ENCODE results near the gene B4GALT2. TPM values are rescaled to one million over a fixed set of nuclear protein-coding genes. Genes with fewer than 3 reads are reported as not detected.

The B4GALT2 gene
- total RNA-seq, 1 donor from 2014 or later, result 56.6 TPM

DNA sequence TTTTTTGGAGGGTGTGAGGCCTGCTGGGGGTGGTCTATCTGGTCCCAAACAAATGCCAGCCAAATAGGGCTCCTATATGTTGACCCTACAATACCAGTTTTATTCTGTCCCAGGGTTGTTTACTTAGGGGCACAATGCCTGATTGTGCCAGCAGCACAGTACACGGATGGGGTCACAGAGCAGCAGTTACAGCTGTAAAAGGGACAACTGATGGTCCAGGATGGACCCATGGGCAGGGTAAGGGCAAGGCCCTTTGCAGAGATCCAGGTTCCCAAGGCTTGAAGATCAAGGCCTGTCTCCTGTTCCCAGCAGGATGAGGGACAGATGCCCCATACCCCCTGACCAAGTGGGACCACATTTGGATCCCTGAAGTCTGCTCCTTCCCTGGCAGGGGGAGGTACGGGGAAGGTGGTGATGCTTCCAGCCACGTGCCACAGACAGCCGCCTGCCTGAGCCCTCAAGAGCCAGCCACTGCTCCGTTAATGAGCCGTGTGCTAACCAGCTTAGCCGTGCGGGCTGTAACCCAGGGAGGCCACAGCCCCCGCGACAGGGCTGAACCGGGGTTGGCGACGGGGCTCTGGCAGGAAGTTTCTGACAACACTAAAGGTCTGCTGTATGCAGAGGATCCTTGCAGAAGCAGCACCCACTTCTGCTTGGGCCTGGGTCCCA lies 34.1 kb downstream of the B4GALT2 start:
- Histone ChIP-seq H4K20me1 (ENCODE audit: insufficient read depth, low read length) (no peaks in the 10 kb centered on the region), H3K27me3 (ENCODE audit: insufficient read depth, low read length) (no peaks in the 10 kb centered on the region), H3K9ac (ENCODE audit: low read length) (no peak overlapping the region), H3K36me3 (ENCODE audit: insufficient read depth, low read length) (no peaks in the 10 kb centered on the region), H3K79me2 (ENCODE audit: insufficient read depth, low read length) (no peaks in the 10 kb centered on the region), H3K4me3 (ENCODE audit: insufficient read depth, low read depth, low read length) (no peak overlapping the region), H3K27ac (ENCODE audit: low read depth, low read length) (no peak overlapping the region), H2AFZ (ENCODE audit: low read depth, low read length) (no peak overlapping the region), H3K4me1 (ENCODE audit: insufficient read depth, low read length) (no peaks in the 10 kb centered on the region), H3K9me3 (ENCODE audit: insufficient read depth, low read depth, low read length) (no peaks in the 10 kb centered on the region), H3K4me2 (ENCODE audit: low read length) (no peak overlapping the region)
- peaks cover 4% of the 10 kb centered on the region for H3K36me3 Mint-ChIP-seq (ENCODE audit: low read depth, unreplicated experiment)
- peaks cover 2% of the 10 kb centered on the region for H3K27me3 Mint-ChIP-seq (ENCODE audit: low read depth, unreplicated experiment)
- no peak overlapping the region for H3K4me3 Mint-ChIP-seq (ENCODE audit: unreplicated experiment)
- FAIRE-seq (no peak), DNase-seq (ENCODE audit: low read depth) (no peak)
- H3K9me3 Mint-ChIP-seq (ENCODE audit: unreplicated experiment), result no peaks in the 10 kb centered on the region
- H3K27ac Mint-ChIP-seq (ENCODE audit: unreplicated experiment), result no peak overlapping the region
- TF ChIP-seq EZH2 (IDR thresholded peaks at IDR 0.05; ENCODE audit: insufficient read depth, low read length) (no peak), CTCF (IDR thresholded peaks at IDR 0.05; ENCODE audit: insufficient read depth, low read depth, low read length) (no peak)
- peaks cover 5% of the 10 kb centered on the region for H3K4me1 Mint-ChIP-seq (ENCODE audit: low read depth, unreplicated experiment)

DNA sequence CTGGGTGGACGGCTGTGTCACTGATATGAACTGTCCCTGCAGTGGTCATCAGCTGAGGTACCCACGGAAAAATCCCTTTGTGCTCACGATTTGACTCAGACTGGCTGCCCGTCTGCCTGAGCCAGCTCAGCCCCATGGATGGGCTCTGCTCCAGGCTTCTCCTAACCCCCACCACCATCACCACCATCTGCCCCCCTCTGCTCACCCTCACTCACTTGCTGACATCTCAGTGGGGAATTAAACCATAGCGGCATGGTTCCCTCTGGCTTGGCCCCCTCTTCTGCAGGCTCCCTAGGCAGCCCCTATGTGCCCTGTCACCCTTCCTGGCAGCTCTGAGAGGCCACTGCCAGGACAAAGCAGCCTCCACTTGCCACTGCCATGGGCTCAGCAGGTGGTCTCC lies 34.9 kb downstream of the B4GALT2 start:
- peaks cover 4% of the 10 kb centered on the region for H3K36me3 Mint-ChIP-seq (ENCODE audit: low read depth, unreplicated experiment)
- H3K4me3 ChIP-seq (ENCODE audit: insufficient read depth, low read depth, low read length), result no peak overlapping the region
- H2AFZ ChIP-seq (ENCODE audit: low read depth, low read length), result no peak overlapping the region
- H3K4me1 Mint-ChIP-seq (ENCODE audit: low read depth, unreplicated experiment), result peaks cover 5% of the 10 kb centered on the region
- no peaks in the 10 kb centered on the region for H3K9me3 Mint-ChIP-seq (ENCODE audit: unreplicated experiment)
- no peak overlapping the region for H3K9ac ChIP-seq (ENCODE audit: low read length)
- H3K4me3 Mint-ChIP-seq (ENCODE audit: unreplicated experiment), result no peak overlapping the region
- H3K79me2 ChIP-seq (ENCODE audit: insufficient read depth, low read length), result no peaks in the 10 kb centered on the region
- FAIRE-seq (no peak), DNase-seq (ENCODE audit: low read depth) (no peak)
- no peak overlapping the region for H3K27ac ChIP-seq (ENCODE audit: low read depth, low read length)
- no peaks in the 10 kb centered on the region for H3K36me3 ChIP-seq (ENCODE audit: insufficient read depth, low read length)
- no peaks in the 10 kb centered on the region for H3K27me3 Mint-ChIP-seq (ENCODE audit: low read depth, unreplicated experiment)
- H3K27ac Mint-ChIP-seq (ENCODE audit: unreplicated experiment), result no peak overlapping the region
- TF ChIP-seq EZH2 (IDR thresholded peaks at IDR 0.05; ENCODE audit: insufficient read depth, low read length), result no peak
- no peak for TF ChIP-seq CTCF (IDR thresholded peaks at IDR 0.05; ENCODE audit: insufficient read depth, low read depth, low read length)
- no peaks in the 10 kb centered on the region for H4K20me1 ChIP-seq (ENCODE audit: insufficient read depth, low read length)
- H3K27me3 ChIP-seq (ENCODE audit: insufficient read depth, low read length), result no peaks in the 10 kb centered on the region
- no peak overlapping the region for H3K4me2 ChIP-seq (ENCODE audit: low read length)
- no peaks in the 10 kb centered on the region for H3K4me1 ChIP-seq (ENCODE audit: insufficient read depth, low read length)
- H3K9me3 ChIP-seq (ENCODE audit: insufficient read depth, low read depth, low read length), result no peaks in the 10 kb centered on the region

- Histone ChIP-seq H3K4me1 (ENCODE audit: insufficient read depth, low read length) (no peaks in the 10 kb centered on the region), H3K4me2 (ENCODE audit: low read length) (no peak overlapping the region), H3K27ac (ENCODE audit: low read depth, low read length) (no peak overlapping the region), H3K79me2 (ENCODE audit: insufficient read depth, low read length) (no peaks in the 10 kb centered on the region), H3K27me3 (ENCODE audit: insufficient read depth, low read length) (no peaks in the 10 kb centered on the region), H3K9me3 (ENCODE audit: insufficient read depth, low read depth, low read length) (no peaks in the 10 kb centered on the region), H3K4me3 (ENCODE audit: insufficient read depth, low read depth, low read length) (no peak overlapping the region), H3K9ac (ENCODE audit: low read length) (no peak overlapping the region), H4K20me1 (ENCODE audit: insufficient read depth, low read length) (no peaks in the 10 kb centered on the region), H2AFZ (ENCODE audit: low read depth, low read length) (no peak overlapping the region), H3K36me3 (ENCODE audit: insufficient read depth, low read length) (no peaks in the 10 kb centered on the region)
- Mint-ChIP-seq H3K27me3 (ENCODE audit: low read depth, unreplicated experiment) (no peaks in the 10 kb centered on the region), H3K4me1 (ENCODE audit: low read depth, unreplicated experiment) (peaks cover 5% of the 10 kb centered on the region), H3K27ac (ENCODE audit: unreplicated experiment) (no peak overlapping the region), H3K36me3 (ENCODE audit: low read depth, unreplicated experiment) (peaks cover 4% of the 10 kb centered on the region), H3K9me3 (ENCODE audit: unreplicated experiment) (no peaks in the 10 kb centered on the region), H3K4me3 (ENCODE audit: unreplicated experiment) (no peak overlapping the region)
- no peak for TF ChIP-seq EZH2 (IDR thresholded peaks at IDR 0.05; ENCODE audit: insufficient read depth, low read length)
- TF ChIP-seq CTCF (IDR thresholded peaks at IDR 0.05; ENCODE audit: insufficient read depth, low read depth, low read length), result no peak
- no peak for FAIRE-seq
- DNase-seq (ENCODE audit: low read depth), result no peak
These were observed 35.5 kb downstream of the B4GALT2 start for GRCh38 chr1:44014365-44015104.
